Heart left ventricle (tissue), 16 donors: Measurements from ENCODE around the gene GABBR2. TPM values are rescaled to one million over a fixed set of nuclear protein-coding genes. Genes with fewer than 3 reads are reported as not detected.

Experiments used
- ATAC-seq, 4 donors: fragments of 200-7000 bp; cut with Tn5 transposase; one replicate each; pipeline ENCODE4 v1.9.1; 2020 to 2022; ENCODE audit warnings: moderate library complexity in 4 of 4, mild to moderate bottlenecking in 3 of 4, moderate number of reproducible peaks in 1 of 4
- DNase-seq, 5 donors: peaks; one replicate each; pipeline ENCODE4 v3.0.0-alpha.2; 2020
- H3K27ac ChIP-seq, 12 donors: fragments of 200-600 bp; sonication (generic) in 4 of 12; one replicate each; pipeline versions ENCODE4 v1.5.0 to v1.8.0; 2016 to 2022; ENCODE audit warnings: mild to moderate bottlenecking in 2 of 12
- H3K27me3 ChIP-seq, 9 donors: fragments of 200-600 bp; sonication (generic) in 2 of 9; one replicate each; pipeline versions ENCODE4 v1.5.1 to v1.8.0; 2016 to 2022; ENCODE audit warnings: mild to moderate bottlenecking in 3 of 9
- H3K36me3 ChIP-seq, 9 donors: fragments of 200-600 bp; sonication (generic) in 2 of 9; one replicate each; pipeline versions ENCODE4 v1.5.0 to v1.8.0; 2018 to 2022; ENCODE audit warnings: mild to moderate bottlenecking in 2 of 9
- H3K4me1 ChIP-seq, 12 donors: fragments of 200-600 bp; sonication (generic) in 4 of 12; one replicate each; pipeline versions ENCODE4 v1.5.0 to v1.8.0; 2016 to 2022; ENCODE audit warnings: mild to moderate bottlenecking in 3 of 12
- H3K4me3 ChIP-seq, 12 donors: fragments of 200-600 bp; sonication (generic) in 4 of 12; one replicate each; pipeline versions ENCODE4 v1.5.0 to v1.8.0; 2017 to 2022; ENCODE audit warnings: mild to moderate bottlenecking in 9 of 12, moderate library complexity in 4 of 12
- H3K9me3 ChIP-seq, 12 donors: fragments of 200-600 bp; sonication (generic) in 4 of 12; one replicate each; pipeline versions ENCODE4 v1.5.0 to v1.8.0; 2016 to 2022; ENCODE audit warnings: mild to moderate bottlenecking in 1 of 12
- CTCF ChIP-seq, 12 donors: fragments of 200-600 bp; sonication (generic) in 4 of 12; IDR thresholded peaks; one replicate each; pipeline versions ENCODE4 v1.5.0 to v1.8.0; 2018 to 2022; ENCODE audit warnings: antibody characterized with exemption in 12 of 12, mild to moderate bottlenecking in 5 of 12
- POLR2A ChIP-seq, 2 donors: fragments of 450-650 bp; IDR thresholded peaks; one replicate each; pipeline ENCODE4 v1.6.1; 2017; ENCODE audit warnings: antibody characterized with exemption in 2 of 2, mild to moderate bottlenecking in 2 of 2, moderate library complexity in 2 of 2
- WGBS, 4 donors: extraction: QIAGEN DNeasy Blood & Tissue Kit in 2 of 4; methylation state at CpG; one replicate each; pipeline versions ENCODE4 v1.1.5 to v1.1.7; 2013 to 2018; 5-methylcytosine and 5-hydroxymethylcytosine counted together
- intact Hi-C, 10 donors: fragments of 100-400 bp; cut with DNase I; formaldehyde crosslinking; loops; one replicate each; pipeline versions ENCODE4 v1.11.1 to v1.14.2; 2022
- polyA plus RNA-seq, 2 donors: library from polyadenylated mRNA; stranded (reverse); fragments of 200-250 nt; gene quantifications; one replicate each; pipeline ENCODE4 v1.2.3, GENCODE V29; 2013
- total RNA-seq, 9 donors: library from RNA; depleted of rRNA in 2 of 9; stranded (reverse); fragments of >200 nt in 2 of 9; fragmentation: NEBNext Ultra II Directional in 3 of 9; extraction: Animal tissue kit (Norgen Biotek cat#: 25700) in 3 of 9; gene quantifications; one replicate each; pipeline versions ENCODE4 v1.1.0 to v1.2.4, GENCODE V29; 2016 to 2023
- donor health status: ischemic (EF 13 %, LVEDD 7.1; RV severe dilation, severe dysfunction).
- donor health status: healthy with polysubstance abuse.
- donor health status: DM: no; HTN: yes; CAD: no.
- donor health status: DM: no; HTN: no; CAD: no.
- donor health status: ischemic (EF 25% LVEDD 6.9; RV normal size, moderate dysfunction).
- donor health status: ischemic (EF 25% LVEDD 5.7; RV mildly dilated, moderate dysfunction).
- donor health status: healthy.
- donor health status: DM: yes; HTN: yes; CAD: no.
- donor health status: ischemic (EF 35%, LVEDD 5.7; RV mildly dilated, moderate dysfunction).
- donor health status: nonischemic (EF 11% LVEDD 7.7; RV severe dilation, severe dysfunction).
- donor health status: DM: yes; HTN: yes; CAD: no.
- donor health status: PGD.
- donor health status: ischemic (EF 29% LVEDD 5.4; RV normal size, mild dysfunction).
- donor health status: nonischemic (EF 23%, LVEDD 6.1; RV moderate dilation, normal function).

GABBR2 gene
- total and polyA plus RNA-seq, 11 donors: 0.11 to 3.4 (median 0.58) TPM

- H3K4me1 ChIP-seq: no peaks in the 10 kb centered on the region
- no peak overlapping the region for H3K27ac ChIP-seq
- 85 to 94% (median 93%) methylated on average over 3 of the region's 3 CpGs for WGBS, 4 donors
- H3K4me3 ChIP-seq: no peak overlapping the region
- peaks cover 0 to 12% (median 3%) of the 10 kb centered on the region in 9 donors for H3K27me3 ChIP-seq
- intact Hi-C loops: no loop called here
- TF ChIP-seq CTCF (IDR thresholded peaks at IDR 0.05): no peak
- TF ChIP-seq POLR2A (IDR thresholded peaks at IDR 0.05): no peak
- peaks cover 0 to 22% (median 2%) of the 10 kb centered on the region in 12 donors for H3K9me3 ChIP-seq
- DNase-seq (no peak), ATAC-seq (no peak)
- H3K36me3 ChIP-seq: no peaks in the 10 kb centered on the region
Observed at GRCh38 chr9:98347642-98348041, 361.1 kb downstream of the GABBR2 start.

GRCh38 chr9:98345011-98345410 lies 363.7 kb downstream of the GABBR2 start:
- 45 to 55% (median 52%) methylated on average over 6 of the region's 6 CpGs for WGBS, 4 donors
- TF ChIP-seq POLR2A (IDR thresholded peaks at IDR 0.05) (no peak), CTCF (IDR thresholded peaks at IDR 0.05) (no peak)
- no peak for ATAC-seq

GRCh38 chr9:98344581-98344980 lies 364.2 kb downstream of the GABBR2 start:
- H3K27me3 ChIP-seq: peaks cover 0 to 10% (median 0%) of the 10 kb centered on the region in 9 donors
- H3K27ac ChIP-seq: no peak overlapping the region
- ATAC-seq (no peak), DNase-seq (no peak)
- H3K4me3 ChIP-seq: no peak overlapping the region
- no peak for TF ChIP-seq POLR2A (IDR thresholded peaks at IDR 0.05)
- TF ChIP-seq CTCF (IDR thresholded peaks at IDR 0.05): no peak
- peaks cover 0 to 3% (median 0%) of the 10 kb centered on the region in 12 donors for H3K4me1 ChIP-seq
- H3K36me3 ChIP-seq: no peaks in the 10 kb centered on the region
- H3K9me3 ChIP-seq: peaks cover 0 to 4% (median 0%) of the 10 kb centered on the region in 12 donors
- intact Hi-C loops: no loop called here
- WGBS, 4 donors: 77 to 82% (median 81%) methylated on average over 4 of the region's 4 CpGs

More at GRCh38 chr9:98345011-98345410, 363.7 kb downstream of the GABBR2 start:
- H3K36me3 ChIP-seq: no peaks in the 10 kb centered on the region
- intact Hi-C loops: no loop called here
- H3K4me1 ChIP-seq: peaks cover 0 to 3% (median 0%) of the 10 kb centered on the region in 12 donors
- DNase-seq: no peak
- H3K27ac ChIP-seq: no peak overlapping the region
- peaks cover 0 to 10% (median 0%) of the 10 kb centered on the region in 9 donors for H3K27me3 ChIP-seq
- H3K4me3 ChIP-seq: no peak overlapping the region
- peaks cover 0 to 4% (median 0%) of the 10 kb centered on the region in 12 donors for H3K9me3 ChIP-seq

GRCh38 chr9:98342820-98343210 lies 365.9 kb downstream of the GABBR2 start:
- 29 to 53% (median 51%) methylated on average over 2 of the region's 2 CpGs for WGBS, 4 donors
- Histone ChIP-seq H3K4me1 (peaks cover 0 to 3% (median 0%) of the 10 kb centered on the region in 12 donors), H3K4me3 (no peak overlapping the region), H3K27me3 (peaks cover 0 to 10% (median 0%) of the 10 kb centered on the region in 9 donors), H3K36me3 (no peaks in the 10 kb centered on the region), H3K9me3 (peaks cover 0 to 5% (median 0%) of the 10 kb centered on the region in 12 donors), H3K27ac (no peak overlapping the region)
- no peak for DNase-seq
- TF ChIP-seq CTCF (IDR thresholded peaks at IDR 0.05) (no peak), POLR2A (IDR thresholded peaks at IDR 0.05) (no peak)
- ATAC-seq: no peak
- intact Hi-C loops: no loop called here
